Measurements from ENCODE around the gene CSGALNACT2. TPM values are rescaled to one million over a fixed set of nuclear protein-coding genes. Genes with fewer than 3 reads are reported as not detected.

The CSGALNACT2 gene
- total RNA-seq, 2 donors from 2014 or later = 28.7 to 38.8 TPM

DNA sequence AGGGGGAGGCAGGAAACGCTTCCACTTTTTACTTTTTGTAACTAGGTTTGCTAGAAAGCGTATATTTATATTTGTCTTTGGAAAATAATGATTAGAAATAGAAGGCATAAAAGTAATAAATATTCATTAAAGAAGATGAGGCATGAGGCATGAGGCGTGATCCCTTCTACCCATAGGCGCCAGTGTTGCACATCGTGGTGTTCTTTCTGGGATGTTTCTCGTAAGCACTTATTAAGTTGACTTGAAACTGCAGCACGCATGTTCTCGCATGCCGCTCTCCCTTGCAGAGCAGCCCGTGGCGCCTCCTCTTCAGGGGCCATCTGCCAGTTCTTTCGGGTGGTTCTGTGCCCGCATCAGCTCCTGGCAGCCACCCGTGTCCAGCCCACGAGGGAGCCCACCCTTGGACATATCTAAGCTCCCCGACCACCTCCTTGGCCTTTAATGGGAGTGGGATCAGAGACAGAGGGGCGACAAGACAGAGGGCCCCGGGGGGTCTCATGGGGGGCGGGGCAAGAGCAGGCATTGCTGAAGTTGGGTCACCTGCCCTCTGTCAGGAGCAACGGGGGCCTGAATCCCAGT lies 28.5 kb upstream of the CSGALNACT2 start:
- H3K36me3 Mint-ChIP-seq = no peaks in the 10 kb centered on the region
- H3K27ac Mint-ChIP-seq = no peak overlapping the region
- ATAC-seq (no peak), DNase-seq (ENCODE audit: low spot score in 2 of 2) (no peak)
- H3K9me3 Mint-ChIP-seq = no peaks in the 10 kb centered on the region

DNA sequence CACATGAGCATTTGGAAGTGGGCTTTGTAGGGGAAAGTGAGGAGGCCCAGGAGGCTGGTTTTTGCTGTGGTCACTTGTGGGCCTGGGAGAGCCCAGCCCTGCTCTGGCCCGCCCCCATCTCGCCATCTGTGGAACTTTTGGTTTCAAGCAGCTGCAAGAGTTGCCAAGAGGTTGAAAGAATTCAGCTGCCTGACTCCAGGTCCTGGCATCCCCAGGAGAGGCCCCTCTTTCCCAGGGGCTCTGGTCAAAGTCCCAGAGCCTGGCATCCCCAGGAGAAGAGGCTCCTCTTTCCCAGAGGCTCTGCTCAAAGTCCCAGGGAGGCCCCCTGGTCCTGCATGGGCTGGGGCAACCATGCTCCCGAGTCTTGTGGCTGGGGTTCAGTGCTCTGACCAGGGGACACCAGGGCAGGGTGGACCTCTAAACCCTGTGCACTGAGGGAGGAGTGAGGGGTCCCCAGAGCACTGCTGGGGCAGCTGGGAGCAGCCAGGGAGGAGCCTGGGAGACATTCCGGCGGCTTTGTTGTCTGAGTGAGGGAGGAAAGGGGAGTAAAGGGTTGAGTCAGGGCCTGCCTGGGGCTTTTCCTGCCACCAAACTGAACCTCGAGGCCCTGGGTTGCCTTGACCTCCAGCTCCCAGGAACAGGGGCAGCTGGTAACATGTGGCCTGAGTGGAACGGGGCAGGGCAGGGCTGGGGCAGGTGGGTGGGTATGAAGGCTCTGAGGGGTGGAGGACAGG lies 27.7 kb upstream of the CSGALNACT2 start:
- Mint-ChIP-seq H3K27ac (peak overlapping the region in 1 of 2 donors; percentile 5), H3K9me3 (no peaks in the 10 kb centered on the region), H3K36me3 (no peaks in the 10 kb centered on the region)
- no peak for ATAC-seq
- no peak for DNase-seq (ENCODE audit: low spot score in 2 of 2)

DNA sequence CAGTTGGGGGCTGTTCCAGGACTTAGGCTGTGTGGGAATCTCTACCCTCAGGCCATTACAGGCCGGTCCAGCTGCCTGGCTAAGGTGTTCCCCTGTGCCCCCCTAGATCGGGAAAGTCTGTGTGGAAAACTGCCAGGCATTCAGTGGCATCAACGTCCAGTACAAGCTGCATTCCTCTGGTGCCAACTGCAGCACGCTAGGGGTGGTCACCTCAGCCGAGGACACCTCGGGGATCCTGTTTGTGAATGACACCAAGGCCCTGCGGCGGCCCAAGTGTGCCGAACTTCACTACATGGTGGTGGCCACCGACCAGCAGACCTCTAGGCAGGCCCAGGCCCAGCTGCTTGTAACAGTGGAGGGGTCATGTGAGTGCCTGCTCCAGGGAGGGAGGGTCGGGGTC lies 27.1 kb upstream of the CSGALNACT2 start:
- no peak for DNase-seq (ENCODE audit: low spot score in 2 of 2)
- Mint-ChIP-seq H3K36me3 (no peaks in the 10 kb centered on the region), H3K9me3 (no peaks in the 10 kb centered on the region), H3K27ac (no peak overlapping the region)
- no peak for ATAC-seq

DNA sequence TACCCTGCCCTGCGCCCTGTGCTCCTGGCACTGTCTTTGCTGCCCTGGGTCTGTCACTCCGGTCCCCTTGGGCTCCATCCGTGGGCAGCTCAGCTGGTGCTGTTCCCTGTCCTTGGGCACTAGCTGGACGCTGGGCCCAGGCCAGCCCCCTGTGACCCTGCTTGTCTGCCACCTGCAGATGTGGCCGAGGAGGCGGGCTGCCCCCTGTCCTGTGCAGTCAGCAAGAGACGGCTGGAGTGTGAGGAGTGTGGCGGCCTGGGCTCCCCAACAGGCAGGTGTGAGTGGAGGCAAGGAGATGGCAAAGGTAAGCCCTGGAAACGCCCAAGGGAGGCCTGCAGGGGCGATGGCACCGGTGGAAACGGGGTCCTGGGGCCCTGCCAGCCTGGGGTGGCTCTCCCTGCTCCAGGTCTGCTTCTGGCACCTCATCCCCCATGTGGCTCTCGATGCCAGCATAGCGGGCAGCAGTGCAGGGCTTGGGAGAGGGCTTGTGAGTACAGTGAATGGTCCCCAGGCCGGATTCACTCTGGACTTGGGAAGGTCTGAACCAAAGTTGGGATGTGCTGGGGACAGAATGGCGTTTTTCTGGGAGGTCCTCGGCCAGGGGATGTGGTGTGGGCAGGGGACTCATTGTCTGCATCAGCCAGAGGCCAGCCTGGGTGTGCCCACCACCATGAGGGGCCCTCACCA lies 26.2 kb upstream of the CSGALNACT2 start:
- Mint-ChIP-seq H3K9me3 (no peaks in the 10 kb centered on the region), H3K27ac (peak overlapping the region in 1 of 2 donors; percentile 14), H3K36me3 (no peaks in the 10 kb centered on the region)
- DNase-seq (ENCODE audit: low spot score in 2 of 2) (no peak), ATAC-seq (no peak)

DNA sequence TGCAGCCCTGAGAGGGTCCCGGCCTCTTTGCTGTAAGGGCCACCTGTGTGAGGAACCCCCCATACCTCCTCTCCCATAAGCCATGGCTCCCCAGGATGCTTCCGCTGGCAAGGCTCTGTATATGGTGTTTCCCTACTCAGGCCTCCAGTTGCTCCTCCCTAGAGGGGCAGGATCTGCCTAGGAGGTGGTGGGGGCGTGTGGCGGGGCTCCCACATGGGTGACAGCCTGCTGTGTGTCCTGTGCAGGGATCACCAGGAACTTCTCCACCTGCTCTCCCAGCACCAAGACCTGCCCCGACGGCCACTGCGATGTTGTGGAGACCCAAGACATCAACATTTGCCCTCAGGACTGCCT lies 25.7 kb upstream of the CSGALNACT2 start:
- no peaks in the 10 kb centered on the region for H3K36me3 Mint-ChIP-seq
- ATAC-seq (no peak), DNase-seq (ENCODE audit: low spot score in 2 of 2) (no peak)
- H3K27ac Mint-ChIP-seq = peak overlapping the region in 1 of 2 donors; percentile 49
- H3K9me3 Mint-ChIP-seq = no peaks in the 10 kb centered on the region

DNA sequence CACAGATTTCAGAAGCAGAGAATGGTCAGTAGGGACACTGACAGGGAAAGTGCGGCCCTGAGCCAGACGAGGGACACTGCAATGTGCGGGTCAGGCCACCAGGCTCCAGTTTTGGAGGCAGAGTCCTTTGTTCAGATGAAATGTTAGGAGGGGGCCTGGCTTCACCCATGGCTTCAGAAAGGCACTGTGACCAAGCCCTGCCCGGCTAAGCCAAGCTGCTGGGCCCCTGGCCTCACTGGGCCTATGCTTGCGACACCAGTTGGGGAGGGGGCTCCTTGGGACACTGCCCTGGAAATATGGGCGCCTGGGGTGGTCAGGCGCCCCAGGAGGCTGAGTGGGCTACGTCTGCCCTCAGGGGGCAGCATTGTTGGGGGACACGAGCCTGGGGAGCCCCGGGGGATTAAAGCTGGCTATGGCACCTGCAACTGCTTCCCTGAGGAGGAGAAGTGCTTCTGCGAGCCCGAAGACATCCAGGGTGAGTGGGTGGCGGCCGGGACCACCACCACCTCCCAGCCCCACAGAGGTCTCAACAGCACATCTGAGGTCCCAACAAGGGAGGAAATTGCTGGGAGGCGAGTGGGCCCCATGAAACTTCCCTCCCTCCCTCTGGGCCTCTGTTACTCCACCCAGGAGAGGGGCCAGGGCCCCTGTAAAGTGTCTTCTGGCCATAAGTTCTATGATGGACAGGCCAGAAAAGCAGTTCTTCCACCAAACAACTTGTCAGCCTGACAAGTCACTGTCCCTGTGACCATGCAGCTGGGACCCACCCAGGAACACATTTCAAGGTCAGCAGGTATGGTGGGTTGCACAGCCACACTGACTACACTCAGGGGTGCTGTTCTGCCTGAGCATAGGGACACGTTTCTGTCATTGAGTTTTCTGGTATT lies 24.8 kb upstream of the CSGALNACT2 start:
- no peaks in the 10 kb centered on the region for H3K9me3 Mint-ChIP-seq
- ATAC-seq (no peak), DNase-seq (ENCODE audit: low spot score in 2 of 2) (no peak)
- H3K36me3 Mint-ChIP-seq = no peaks in the 10 kb centered on the region
- H3K27ac Mint-ChIP-seq = peak overlapping the region in 1 of 2 donors; percentile 49

DNA sequence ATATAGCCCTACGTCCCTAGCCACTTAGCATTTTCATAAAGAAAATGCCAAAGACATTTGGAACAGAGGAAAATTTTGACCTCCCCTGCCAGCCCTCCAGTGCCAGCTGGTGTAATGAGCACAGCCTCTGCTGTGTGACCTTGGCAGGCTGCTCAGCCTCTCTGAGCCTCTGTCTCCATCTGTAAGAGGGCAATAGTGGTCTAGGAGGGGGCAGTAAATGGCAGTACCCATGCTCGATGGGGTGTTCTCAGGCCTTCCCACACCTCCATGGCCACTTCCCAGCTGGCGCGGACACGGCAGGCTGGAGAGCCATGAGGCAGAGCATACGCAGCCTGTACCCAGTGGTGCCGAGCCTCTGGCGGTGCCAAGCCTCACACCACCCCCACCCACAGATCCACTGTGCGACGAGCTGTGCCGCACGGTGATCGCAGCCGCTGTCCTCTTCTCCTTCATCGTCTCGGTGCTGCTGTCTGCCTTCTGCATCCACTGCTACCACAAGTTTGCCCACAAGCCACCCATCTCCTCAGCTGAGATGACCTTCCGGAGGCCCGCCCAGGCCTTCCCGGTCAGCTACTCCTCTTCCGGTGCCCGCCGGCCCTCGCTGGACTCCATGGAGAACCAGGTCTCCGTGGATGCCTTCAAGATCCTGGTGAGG lies 24.0 kb upstream of the CSGALNACT2 start:
- Mint-ChIP-seq H3K36me3 (no peaks in the 10 kb centered on the region), H3K27ac (no peak overlapping the region), H3K9me3 (no peaks in the 10 kb centered on the region)
- ATAC-seq (no peak), DNase-seq (ENCODE audit: low spot score in 2 of 2) (no peak)

DNA sequence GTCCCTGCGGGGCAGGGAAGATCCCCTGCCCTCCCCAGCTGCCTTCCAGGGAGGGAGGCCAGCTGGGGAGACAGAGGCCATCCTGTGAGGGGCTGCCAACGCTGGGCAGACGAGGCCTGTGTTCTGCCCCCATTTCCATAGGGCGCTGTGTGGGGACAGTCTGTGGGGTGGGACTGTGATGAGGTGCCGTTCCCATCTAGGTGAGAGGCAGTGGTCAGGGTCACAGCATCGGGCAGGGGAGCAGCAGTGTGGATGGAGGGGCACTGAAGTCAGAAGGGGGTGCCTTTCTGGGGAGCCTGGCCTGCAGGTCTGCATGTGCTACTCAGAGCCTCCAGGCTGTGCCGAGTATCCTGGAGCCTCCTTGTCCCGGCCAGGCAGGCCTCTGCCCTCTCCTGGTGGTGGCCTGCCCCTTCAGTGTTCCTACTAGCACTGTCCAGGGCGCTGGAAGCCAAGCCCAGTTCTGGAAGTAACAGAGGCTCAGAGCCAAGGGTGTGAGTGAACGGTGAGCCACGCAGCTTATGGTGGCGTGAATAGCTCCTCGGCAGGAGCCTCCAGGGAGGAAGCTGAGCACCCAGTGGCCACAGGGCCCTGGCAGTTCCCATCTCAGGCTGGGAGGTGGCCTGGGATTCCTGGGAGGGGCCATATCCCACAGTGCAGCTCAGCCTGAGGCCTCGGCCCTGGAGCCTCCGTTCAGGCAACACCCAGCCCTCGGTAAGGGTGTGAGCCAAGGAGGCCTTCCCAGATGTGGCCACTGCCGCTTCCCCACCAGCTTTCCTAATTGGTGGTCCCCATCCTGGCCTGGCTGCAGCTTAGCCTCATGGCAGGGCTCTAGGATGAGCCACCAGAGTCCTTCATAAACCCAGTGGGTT lies 23.3 kb upstream of the CSGALNACT2 start:
- ATAC-seq (no peak), DNase-seq (ENCODE audit: low spot score in 2 of 2) (no peak)
- H3K27ac Mint-ChIP-seq = no peak overlapping the region
- H3K36me3 Mint-ChIP-seq = no peaks in the 10 kb centered on the region
- H3K9me3 Mint-ChIP-seq = no peaks in the 10 kb centered on the region

DNA sequence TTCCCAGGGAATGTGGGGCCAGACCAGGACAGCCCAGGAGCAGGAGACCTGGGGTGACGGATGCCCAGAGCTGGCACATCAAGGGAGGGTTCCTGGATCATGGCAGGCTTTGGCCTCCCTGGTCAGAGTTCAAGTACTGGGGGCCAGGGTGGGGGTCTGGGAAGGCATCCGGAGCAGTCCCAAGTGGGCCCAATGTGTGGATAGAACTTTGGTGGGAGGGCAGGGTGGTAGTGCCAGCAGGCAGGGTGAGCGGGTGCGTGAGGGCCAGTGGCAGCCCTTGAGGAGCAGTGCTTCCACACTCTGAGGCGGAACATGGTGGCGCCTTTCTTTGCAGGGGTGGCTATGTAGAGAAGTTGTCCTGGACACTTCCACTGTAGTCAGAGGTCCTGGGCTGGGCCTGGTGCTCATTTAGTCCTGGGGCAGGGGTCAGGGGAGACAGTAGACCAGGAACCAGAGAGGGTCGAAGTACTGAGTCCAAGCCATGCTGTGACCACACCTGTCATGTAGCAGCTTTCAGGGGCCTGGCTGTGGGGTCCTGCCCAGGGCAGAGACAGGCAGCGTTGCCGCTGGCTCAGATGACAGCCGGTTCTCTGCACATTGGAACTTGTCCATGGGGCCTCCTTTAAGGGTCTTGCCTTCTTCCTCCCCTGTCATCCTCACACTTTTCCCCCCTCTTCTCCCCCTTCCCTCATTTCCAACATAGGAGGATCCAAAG lies 22.2 kb upstream of the CSGALNACT2 start:
- DNase-seq (ENCODE audit: low spot score in 2 of 2) = no peak
- no peak for ATAC-seq
- Mint-ChIP-seq H3K27ac (peak overlapping the region in 1 of 2 donors; percentile 64), H3K9me3 (no peaks in the 10 kb centered on the region), H3K36me3 (no peaks in the 10 kb centered on the region)

DNA sequence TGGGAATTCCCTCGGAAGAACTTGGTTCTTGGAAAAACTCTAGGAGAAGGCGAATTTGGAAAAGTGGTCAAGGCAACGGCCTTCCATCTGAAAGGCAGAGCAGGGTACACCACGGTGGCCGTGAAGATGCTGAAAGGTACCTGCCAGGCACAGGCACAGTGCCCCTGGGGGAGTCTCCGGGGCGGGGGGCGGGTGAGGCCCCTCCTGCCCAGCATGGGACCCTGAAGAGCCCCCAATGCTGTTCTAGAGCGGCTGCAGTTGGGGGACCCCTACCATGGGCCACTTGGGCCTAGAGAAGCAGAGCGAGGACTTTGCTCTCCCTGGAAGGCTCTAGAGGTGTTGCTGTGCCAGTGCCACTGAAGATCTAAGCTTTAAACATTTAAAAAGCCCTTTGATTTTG lies 21.6 kb upstream of the CSGALNACT2 start:
- DNase-seq (ENCODE audit: low spot score in 2 of 2) = no peak
- H3K27ac Mint-ChIP-seq = no peak overlapping the region
- H3K36me3 Mint-ChIP-seq = no peaks in the 10 kb centered on the region
- no peaks in the 10 kb centered on the region for H3K9me3 Mint-ChIP-seq
- no peak for ATAC-seq

DNA sequence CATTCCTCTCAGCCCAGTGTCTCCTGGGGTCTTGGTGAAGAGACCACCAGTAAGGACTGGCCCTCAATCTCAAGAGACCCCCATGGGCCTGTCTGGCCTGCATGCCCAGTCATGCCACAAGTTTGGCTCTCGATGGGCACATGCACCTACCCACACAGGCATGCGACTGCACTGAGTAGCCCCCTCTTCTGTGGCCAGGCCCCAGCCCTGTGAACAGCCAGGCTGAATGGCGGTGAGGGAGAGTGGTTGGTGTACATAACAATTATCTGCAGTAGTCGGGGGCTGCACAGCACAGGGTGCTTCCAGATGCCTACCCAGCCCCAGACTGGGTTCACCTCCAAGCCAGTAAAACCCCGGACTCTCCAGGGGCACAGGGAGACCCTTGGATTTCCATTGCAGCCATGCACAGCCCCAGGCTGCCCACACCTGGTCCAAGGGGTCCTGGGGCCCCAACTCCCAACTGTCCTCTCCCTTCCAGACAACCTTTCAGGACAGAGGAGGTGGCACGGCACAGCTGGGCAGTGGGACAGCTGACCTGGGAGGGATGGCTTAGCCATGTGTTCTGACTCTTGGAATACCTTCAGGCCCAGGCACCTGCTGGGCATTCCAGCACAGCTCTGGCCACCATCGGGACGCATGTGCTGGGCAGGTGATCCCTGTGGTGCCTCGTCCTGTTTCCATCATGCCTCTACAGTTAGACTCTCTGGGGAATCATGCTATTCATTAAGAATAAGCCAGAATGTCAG lies 21.0 kb upstream of the CSGALNACT2 start:
- peak overlapping the region in 1 of 2 donors; percentile 70 for H3K27ac Mint-ChIP-seq
- no peaks in the 10 kb centered on the region for H3K9me3 Mint-ChIP-seq
- ATAC-seq (no peak), DNase-seq (ENCODE audit: low spot score in 2 of 2) (no peak)
- H3K36me3 Mint-ChIP-seq = no peaks in the 10 kb centered on the region

DNA sequence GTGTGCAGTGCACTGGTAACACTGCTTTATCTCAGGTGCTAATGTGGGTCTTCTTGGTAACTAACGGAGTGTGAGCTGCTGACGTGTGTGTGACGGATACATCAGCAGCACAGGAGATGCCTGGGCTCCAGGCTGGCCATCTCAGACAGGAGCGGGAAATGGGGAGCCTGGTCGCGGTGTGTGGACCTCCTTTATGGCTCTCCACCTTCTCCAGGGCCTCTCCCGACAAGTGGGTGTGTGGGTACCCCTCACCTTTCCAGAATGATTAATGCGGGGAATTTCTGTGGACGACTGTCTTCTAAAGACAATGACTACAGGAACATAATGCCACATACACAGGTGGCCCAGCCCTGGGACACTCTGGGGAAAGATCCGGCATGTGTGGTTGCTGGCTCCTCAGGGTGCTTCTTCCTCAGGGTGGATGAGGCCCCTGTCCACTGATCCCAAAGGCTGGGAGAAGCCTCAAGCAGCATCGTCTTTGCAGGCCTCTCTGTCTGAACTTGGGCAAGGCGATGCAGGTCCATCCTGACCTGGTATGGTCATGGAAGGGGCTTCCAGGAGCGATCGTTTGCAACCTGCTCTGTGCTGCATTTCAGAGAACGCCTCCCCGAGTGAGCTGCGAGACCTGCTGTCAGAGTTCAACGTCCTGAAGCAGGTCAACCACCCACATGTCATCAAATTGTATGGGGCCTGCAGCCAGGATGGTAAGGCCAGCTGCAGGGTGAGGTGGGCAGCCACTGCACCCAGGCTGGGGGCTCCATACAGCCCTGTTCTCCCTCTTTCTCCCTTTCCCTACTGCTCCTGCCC lies 20.3 kb upstream of the CSGALNACT2 start:
- DNase-seq (ENCODE audit: low spot score in 2 of 2) = no peak
- Mint-ChIP-seq H3K36me3 (no peaks in the 10 kb centered on the region), H3K9me3 (no peaks in the 10 kb centered on the region), H3K27ac (peak overlapping the region; percentile 46 to 70)
- ATAC-seq = no peak

DNA sequence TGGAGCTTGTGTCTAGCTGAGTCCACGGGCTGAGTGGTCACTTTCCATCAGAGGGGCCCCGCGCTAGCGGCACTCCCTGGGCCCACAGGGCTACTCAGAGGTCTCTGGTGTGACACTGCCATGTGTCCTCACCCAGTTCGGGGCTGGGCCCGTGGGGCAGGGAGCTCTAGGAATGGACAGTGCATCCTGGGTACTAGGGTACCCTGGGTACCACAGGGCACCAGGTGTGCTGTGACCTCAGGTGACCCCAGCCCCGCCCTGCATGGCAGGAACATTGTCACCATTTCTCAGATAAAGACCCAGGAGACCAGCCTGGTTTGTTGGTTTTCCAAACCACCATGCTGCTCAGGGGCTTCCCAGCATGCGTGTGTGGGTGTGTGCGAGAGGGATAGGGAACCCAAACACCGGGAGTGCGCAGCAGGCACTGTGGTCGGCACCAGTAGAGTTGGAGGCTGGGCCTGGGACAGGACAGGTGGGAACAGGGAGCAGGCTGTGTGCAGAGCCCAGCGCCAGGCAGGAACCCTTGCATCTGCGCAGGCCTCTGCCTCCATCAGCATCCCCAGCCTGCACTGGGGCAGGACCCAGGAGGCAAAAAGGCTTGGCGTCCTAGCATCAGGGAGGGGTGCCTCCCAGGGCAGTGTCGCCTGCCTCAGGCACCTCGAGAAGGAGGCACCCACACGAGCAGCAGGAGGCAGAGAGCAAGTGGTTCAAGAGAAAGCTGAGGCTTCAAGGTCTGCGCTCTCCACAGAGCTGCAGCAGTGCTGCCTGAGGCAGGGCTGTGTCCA lies 19.4 kb upstream of the CSGALNACT2 start:
- DNase-seq (ENCODE audit: low spot score in 2 of 2) (no peak), ATAC-seq (no peak)
- H3K36me3 Mint-ChIP-seq = no peaks in the 10 kb centered on the region
- H3K27ac Mint-ChIP-seq = peak overlapping the region; percentile 46 to 87
- H3K9me3 Mint-ChIP-seq = no peaks in the 10 kb centered on the region

Data from activated naive CD4-positive, alpha-beta T cell treated with anti-CD3 and anti-CD28 coated beads, Interleukin-2, amount 50 U/mL, for 72 hours (primary cell).